GM21526 (cell line): Measurements from ENCODE around the gene NEFH.
"Not testable (repeated sequence)": the region's sequence is repeated elsewhere in the genome, so short reads cannot be mapped to it uniquely, and the experiment has no call there.

Experiments used
- ATAC-seq: cut with Tn5 transposase; IDR thresholded peaks from one replicate; pipeline ENCODE4 v1.9.1; 2021; ENCODE audit warnings: moderate library complexity; ENCODE audit not compliant: unreplicated experiment, low FRiP score

NEFH gene

GRCh38 chr22:29463629-29464028 is 16.4 kb upstream of the NEFH start:
- no peak for ATAC-seq

DNA sequence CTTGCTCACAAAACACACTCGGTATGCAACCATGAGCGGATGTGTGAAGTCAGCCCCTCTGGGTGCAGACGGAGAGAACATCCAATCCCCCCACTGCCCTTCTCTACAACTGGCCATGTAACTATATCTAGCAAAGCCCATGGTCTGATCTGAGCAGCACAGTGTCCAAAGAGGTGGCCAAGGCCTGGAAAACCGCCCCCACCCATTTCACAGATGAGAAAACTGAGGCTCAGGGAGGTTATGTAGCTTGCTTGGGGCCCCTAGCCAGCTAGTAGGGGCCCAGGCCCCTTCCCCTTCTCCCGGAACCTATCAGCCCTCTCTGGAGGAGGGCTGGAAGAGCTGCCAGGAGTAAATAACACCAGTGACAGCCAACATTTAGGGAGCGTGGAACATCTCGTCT is 15.4 kb upstream of the NEFH start:
- ATAC-seq: no peak

GRCh38 chr22:29469755-29470154 is 10.3 kb upstream of the NEFH start:
- no peak for ATAC-seq

- ATAC-seq: no peak
Observed at GRCh38 chr22:29470159-29470855, 9.7 kb upstream of the NEFH start.

- ATAC-seq: no peak
Observed at GRCh38 chr22:29473001-29473400, 7.0 kb upstream of the NEFH start.

DNA sequence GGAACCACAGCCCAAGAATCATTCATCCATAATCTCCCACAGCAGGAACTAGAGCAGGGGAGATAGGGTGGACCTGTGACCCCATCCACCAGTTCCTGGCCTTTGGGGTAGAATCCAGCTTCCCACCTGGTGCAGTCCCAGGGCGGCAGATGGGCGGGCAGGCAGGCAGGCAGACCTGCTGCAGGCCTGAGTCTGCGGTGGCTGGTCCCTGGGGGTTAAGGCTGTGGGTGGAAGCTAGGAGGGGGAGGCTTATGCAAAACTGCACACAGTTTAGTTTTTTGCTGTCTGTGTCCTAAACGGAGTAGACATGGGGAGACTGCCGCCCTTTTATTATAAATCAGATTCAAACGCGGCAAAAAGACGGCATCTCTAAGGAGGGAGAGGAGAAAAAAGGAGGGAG is 4.5 kb upstream of the NEFH start:
- ATAC-seq: no peak

- no peak for ATAC-seq
Observed at GRCh38 chr22:29476116-29476515, 3.9 kb upstream of the NEFH start.

DNA sequence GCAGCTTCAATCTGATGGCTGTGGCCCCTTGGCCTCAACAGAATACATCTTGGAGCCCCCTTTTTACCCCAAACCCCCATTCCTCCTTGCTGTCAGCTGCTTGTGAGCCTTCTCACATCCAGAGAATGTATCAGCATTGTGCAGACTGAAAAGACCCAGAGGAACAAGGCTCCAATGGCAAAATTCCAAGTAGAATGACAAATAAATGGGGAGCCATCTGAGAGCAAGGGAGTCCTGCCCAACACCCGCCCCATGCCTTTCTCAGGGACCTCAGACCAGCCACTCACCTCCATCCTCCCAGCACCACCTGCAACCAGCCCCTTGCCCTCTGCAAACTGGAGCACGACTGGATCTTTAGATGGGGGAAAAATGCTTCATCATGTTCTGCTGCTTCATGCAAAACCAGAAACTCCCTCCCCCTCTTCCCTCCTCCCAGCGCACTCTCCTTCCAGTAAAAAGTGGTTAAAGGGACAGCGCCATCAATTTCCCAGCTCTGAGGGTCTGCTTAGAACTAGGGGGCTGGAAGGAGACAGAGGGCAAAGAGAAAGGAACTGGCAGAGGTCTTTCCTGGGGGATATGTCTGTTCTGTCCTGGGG is 2.2 kb upstream of the NEFH start:
- no peak for ATAC-seq

DNA sequence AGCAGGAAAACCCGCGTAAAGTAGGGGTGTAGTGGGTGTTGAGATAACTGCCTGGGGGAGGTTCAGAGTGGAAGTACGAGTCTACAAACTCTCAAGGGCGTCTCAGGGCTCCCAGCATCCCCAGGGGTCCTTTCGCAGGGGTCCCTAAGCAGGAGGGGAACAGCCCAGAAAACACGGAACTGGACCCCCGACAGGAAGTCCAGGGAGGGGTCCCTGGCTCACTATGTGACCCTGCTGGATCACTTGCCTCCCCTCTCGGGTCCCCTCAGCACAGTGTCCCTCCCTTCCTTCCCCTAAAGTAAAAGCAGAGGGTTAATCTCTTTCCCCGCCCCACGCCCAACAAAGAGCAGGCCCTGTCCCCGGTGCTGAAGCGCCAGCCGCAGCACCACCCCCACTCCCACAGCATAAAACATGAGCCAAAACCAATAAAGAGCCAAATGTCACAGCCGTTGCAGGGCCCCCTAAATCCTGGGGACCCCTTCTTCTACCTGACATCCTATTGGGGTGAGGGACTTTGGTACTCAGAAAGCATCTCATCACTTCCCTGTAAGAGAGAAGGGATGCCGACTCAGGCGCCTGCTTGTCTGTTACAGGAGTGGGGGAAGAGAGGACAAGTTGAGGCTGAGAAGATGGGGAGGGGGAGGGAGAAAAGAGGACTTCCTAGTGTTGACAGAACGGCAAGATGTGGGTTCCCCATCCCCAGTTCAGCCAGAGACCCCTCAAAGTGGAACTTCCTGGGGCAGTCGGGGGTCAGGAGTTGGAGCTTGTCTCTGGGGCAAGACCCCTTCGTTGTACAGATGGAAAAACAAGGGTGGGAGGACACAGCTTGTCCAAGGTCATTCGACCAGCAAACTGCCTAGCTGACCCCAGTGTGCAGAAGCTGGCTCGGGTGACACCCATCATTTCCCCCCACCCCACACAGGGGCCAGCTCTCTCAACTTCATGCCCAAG is 1.4 kb upstream of the NEFH start:
- ATAC-seq: no peak

DNA sequence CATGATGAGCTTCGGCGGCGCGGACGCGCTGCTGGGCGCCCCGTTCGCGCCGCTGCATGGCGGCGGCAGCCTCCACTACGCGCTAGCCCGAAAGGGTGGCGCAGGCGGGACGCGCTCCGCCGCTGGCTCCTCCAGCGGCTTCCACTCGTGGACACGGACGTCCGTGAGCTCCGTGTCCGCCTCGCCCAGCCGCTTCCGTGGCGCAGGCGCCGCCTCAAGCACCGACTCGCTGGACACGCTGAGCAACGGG is 169 bp downstream of the NEFH start:
- ATAC-seq: no peak

DNA sequence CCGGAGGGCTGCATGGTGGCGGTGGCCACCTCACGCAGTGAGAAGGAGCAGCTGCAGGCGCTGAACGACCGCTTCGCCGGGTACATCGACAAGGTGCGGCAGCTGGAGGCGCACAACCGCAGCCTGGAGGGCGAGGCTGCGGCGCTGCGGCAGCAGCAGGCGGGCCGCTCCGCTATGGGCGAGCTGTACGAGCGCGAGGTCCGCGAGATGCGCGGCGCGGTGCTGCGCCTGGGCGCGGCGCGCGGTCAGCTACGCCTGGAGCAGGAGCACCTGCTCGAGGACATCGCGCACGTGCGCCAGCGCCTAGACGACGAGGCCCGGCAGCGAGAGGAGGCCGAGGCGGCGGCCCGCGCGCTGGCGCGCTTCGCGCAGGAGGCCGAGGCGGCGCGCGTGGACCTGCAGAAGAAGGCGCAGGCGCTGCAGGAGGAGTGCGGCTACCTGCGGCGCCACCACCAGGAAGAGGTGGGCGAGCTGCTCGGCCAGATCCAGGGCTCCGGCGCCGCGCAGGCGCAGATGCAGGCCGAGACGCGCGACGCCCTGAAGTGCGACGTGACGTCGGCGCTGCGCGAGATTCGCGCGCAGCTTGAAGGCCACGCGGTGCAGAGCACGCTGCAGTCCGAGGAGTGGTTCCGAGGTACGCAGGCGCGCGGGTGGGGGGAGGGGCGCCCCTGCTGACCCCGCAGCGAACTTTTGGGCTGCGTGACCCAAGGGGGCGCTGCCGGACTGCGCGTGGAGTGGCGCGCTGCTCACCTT is 670 bp downstream of the NEFH start:
- no peak for ATAC-seq

DNA sequence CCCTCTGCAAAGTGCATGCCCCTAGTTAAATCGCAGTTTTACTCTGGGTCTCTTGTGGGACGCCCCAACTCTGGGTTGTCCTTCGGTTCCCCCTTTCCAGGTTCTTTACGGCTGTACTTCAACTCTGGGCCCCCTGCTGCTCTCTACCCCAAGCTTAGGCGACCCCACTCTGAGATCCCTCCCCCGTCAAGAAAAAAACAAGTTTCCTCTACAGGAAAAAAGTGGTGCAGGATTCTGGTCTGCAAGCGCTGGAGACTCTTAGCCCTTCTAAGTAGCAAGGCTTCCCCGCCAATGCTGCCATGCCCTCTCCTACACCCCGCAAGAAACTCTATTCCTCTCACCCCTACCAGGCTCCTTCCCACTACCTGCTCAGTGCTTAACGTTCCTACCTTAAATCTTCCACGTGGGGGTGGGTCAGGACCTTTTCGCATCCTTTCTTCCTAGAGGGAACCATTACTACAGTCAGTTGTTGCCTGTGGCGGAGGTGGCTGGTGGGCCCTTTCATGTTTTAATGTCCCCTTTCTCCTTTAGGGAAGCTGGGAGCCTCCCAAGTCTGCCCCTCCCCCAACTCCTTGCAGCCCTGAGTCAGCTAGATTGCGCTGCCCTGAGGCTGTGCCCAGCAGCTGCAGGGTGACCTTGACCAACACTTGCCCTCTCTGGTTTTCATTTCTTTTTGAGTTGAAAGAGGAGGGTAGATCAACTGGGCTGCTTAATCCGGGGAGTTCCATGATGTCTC is 1.4 kb downstream of the NEFH start:
- no peak for ATAC-seq

GRCh38 chr22:29482253-29482652 is 2.2 kb downstream of the NEFH start:
- no peak for ATAC-seq

GRCh38 chr22:29482726-29483125 is 2.7 kb downstream of the NEFH start:
- no peak for ATAC-seq

GRCh38 chr22:29483254-29483653 is 3.2 kb downstream of the NEFH start:
- no peak for ATAC-seq

- ATAC-seq: no peak
Observed at GRCh38 chr22:29484642-29485041, 4.6 kb downstream of the NEFH start.

GRCh38 chr22:29485448-29485847 is 5.4 kb downstream of the NEFH start:
- ATAC-seq: no peak

DNA sequence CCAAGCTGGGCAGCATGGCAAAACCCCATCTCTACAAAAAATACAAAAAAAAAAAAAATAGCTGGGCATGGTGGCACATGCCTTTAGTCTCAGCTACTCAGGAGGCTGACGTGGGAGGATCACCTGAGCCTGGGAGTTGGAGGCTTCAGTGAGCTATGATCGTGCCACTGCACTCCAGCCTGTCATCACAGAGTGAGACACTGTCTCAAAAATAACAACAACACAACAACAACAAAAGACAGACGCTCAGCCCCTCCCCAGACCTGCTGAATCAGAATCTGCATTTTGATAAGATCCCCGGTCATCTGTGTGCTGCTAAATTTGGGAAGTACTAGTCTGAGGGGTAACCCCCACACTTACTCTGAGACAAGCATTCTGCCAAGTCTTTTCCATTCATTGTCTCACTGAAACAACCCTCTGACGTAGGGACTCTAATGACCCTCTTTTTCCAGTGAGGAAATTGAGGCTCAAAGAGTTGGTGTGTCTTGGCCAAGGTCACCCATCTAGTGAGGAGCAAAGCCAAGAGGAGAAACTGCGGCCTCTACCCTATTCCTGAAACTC is 7.5 kb downstream of the NEFH start:
- ATAC-seq: no peak

DNA sequence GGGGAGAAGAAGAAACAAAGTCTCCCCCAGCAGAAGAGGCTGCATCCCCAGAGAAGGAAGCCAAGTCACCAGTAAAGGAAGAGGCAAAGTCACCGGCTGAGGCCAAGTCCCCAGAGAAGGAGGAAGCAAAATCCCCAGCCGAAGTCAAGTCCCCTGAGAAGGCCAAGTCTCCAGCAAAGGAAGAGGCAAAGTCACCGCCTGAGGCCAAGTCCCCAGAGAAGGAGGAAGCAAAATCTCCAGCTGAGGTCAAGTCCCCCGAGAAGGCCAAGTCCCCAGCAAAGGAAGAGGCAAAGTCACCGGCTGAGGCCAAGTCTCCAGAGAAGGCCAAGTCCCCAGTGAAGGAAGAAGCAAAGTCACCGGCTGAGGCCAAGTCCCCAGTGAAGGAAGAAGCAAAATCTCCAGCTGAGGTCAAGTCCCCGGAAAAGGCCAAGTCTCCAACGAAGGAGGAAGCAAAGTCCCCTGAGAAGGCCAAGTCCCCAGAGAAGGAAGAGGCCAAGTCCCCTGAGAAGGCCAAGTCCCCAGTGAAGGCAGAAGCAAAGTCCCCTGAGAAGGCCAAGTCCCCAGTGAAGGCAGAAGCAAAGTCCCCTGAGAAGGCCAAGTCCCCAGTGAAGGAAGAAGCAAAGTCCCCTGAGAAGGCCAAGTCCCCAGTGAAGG is 9.2 kb downstream of the NEFH start:
- ATAC-seq: not testable (repeated sequence)

DNA sequence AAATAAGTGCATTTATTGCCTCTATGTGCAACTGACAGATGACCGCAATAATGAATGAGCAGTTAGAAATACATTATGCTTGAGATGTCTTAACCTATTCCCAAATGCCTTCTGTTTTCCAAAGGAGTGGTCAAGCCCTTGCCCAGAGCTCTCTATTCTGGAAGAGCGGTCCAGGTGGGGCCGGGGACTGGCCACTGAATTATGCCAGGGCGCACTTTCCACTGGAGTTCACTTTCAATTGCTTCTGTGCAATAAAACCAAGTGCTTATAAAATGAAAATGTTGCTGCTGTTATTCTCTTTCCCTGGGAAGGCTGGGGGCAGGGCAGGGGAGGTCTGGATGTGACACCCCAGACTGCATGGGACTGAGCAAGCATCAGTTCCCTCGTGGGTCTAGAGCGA is 11.0 kb downstream of the NEFH start:
- ATAC-seq: no peak
